H1 (cell line): Measurements from ENCODE around the gene DGUOK. TPM values are rescaled to one million over a fixed set of nuclear protein-coding genes. Genes with fewer than 3 reads are reported as not detected.

Experiments
- CTCF ChIA-PET: fragments of 300-600 bp; sonication (Branson Sonifier 250); formaldehyde crosslinking; loops from one replicate; lab custom pipeline; 2021; ENCODE audit not compliant: partially characterized antibody; lab: Charles Lee
- POLR2A ChIA-PET: fragments of 300-600 bp; sonication (Branson Sonifier 250); formaldehyde crosslinking; loops from one replicate; lab custom pipeline; 2021; ENCODE audit warnings: inconsistent platforms; ENCODE audit not compliant: partially characterized antibody; lab: Charles Lee
- DNase-seq, 2 experiments: peaks; one replicate each; pipeline versions ENCODE4 v3.0.0 to v3.0.0-alpha.2; 2010 to 2022; ENCODE audit warnings: low spot score in 2 of 2, low read depth in 1 of 2, mixed read lengths in 1 of 2
- FAIRE-seq: peaks from 2 replicates; lab custom pipeline; 2011; peaks lifted over from hg19 to GRCh38; lab: Jason Lieb, UNC
- H2AFZ ChIP-seq: 2 replicates; pipeline ENCODE4 v1.8.1; 2012; ENCODE audit warnings: low read length, inconsistent platforms
- H2AK5ac ChIP-seq: 2 replicates; pipeline ENCODE4 v1.6.1; 2013; ENCODE audit warnings: low read depth, low read length
- H2BK120ac ChIP-seq: replicated peaks from 2 replicates; pipeline ENCODE3; 2013; ENCODE audit warnings: low read depth, low read length, inconsistent platforms
- H2BK12ac ChIP-seq: 2 replicates; pipeline ENCODE4 v1.6.1; 2013; ENCODE audit warnings: low read depth, low read length
- H2BK15ac ChIP-seq: 2 replicates; pipeline ENCODE4 v1.6.1; 2013; ENCODE audit warnings: low read length
- H2BK20ac ChIP-seq: 2 replicates; pipeline ENCODE4 v1.6.1; 2013; ENCODE audit warnings: low read length
- H2BK5ac ChIP-seq: 2 replicates; pipeline ENCODE4 v1.6.1; 2013; ENCODE audit warnings: low read depth, low read length
- H3K14ac ChIP-seq: 2 replicates; pipeline ENCODE4 v1.6.1; 2013; ENCODE audit warnings: inconsistent platforms; ENCODE audit not compliant: insufficient read length
- H3K18ac ChIP-seq: 2 replicates; pipeline ENCODE4 v1.6.1; 2013; ENCODE audit warnings: low read length; ENCODE audit errors: extremely low read depth
- H3K23ac ChIP-seq: 2 replicates; pipeline ENCODE4 v1.6.1; 2013; ENCODE audit warnings: inconsistent platforms; ENCODE audit not compliant: insufficient read length
- H3K23me2 ChIP-seq: 2 replicates; pipeline ENCODE4 v1.6.1; 2013; ENCODE audit warnings: low read depth, low read length
- H3K27ac ChIP-seq: 2 replicates; pipeline ENCODE4 v1.6.1; 2011; ENCODE audit warnings: low read depth, low read length, inconsistent platforms
- H3K27me3 ChIP-seq, 4 experiments: replicated peaks in 1 of 4; 1 replicate in 1 of 4; 2 replicates in 3 of 4; pipeline versions ENCODE4 v1.6.1 to v1.8.1; 2011 to 2013; ENCODE audit warnings: low read length in 3 of 4, mild to moderate bottlenecking in 3 of 4, inconsistent platforms in 2 of 4, mixed read lengths in 2 of 4, moderate library complexity in 1 of 4; ENCODE audit not compliant: control insufficient read depth in 3 of 4, insufficient read depth in 3 of 4; ENCODE audit errors: extremely low read depth in 1 of 4
- H3K36me3 ChIP-seq, 4 experiments: 2 replicates each; pipeline versions ENCODE4 v1.6.1 to v1.8.1; 2011 to 2013; ENCODE audit warnings: mild to moderate bottlenecking in 4 of 4, low read length in 3 of 4, moderate library complexity in 2 of 4, control low read depth in 1 of 4, inconsistent platforms in 1 of 4; ENCODE audit not compliant: insufficient read depth in 4 of 4, control insufficient read depth in 2 of 4
- H3K4ac ChIP-seq: replicated peaks from 2 replicates; pipeline ENCODE3; 2013; ENCODE audit warnings: low read length, low read depth, mixed read lengths, inconsistent platforms; ENCODE audit not compliant: insufficient read length
- H3K4me1 ChIP-seq, 4 experiments: replicated peaks in 1 of 4; 1 replicate in 1 of 4; 2 replicates in 3 of 4; pipeline versions ENCODE4 v1.6.1 to v1.8.1; 2011 to 2013; ENCODE audit warnings: low read length in 3 of 4, inconsistent platforms in 2 of 4, mixed read lengths in 1 of 4; ENCODE audit not compliant: insufficient read depth in 4 of 4, control insufficient read depth in 3 of 4
- H3K4me2 ChIP-seq, 2 experiments: 2 replicates each; pipeline versions ENCODE4 v1.6.1 to v1.8.1; 2011 to 2013; ENCODE audit warnings: low read depth in 2 of 2, low read length in 2 of 2, control low read depth in 1 of 2, inconsistent platforms in 1 of 2, mild to moderate bottlenecking in 1 of 2; ENCODE audit not compliant: insufficient read depth in 1 of 2
- H3K4me3 ChIP-seq, 4 experiments: fragments of 200-600, 300-600 bp in 1 of 4; sonication (generic), shearing (Covaris generic), sonication (Bioruptor Twin) in 1 of 4; 2 replicates each; pipeline versions ENCODE4 v1.5.1 to v1.8.1; 2011 to 2016; ENCODE audit warnings: low read length in 4 of 4, low read depth in 3 of 4, control low read depth in 2 of 4, inconsistent platforms in 2 of 4, mild to moderate bottlenecking in 2 of 4, mixed read lengths in 1 of 4, moderate library complexity in 1 of 4; ENCODE audit not compliant: insufficient read depth in 2 of 4; ENCODE audit errors: extremely low read depth in 1 of 4
- H3K56ac ChIP-seq: replicated peaks from 2 replicates; pipeline ENCODE3; 2013; ENCODE audit warnings: low read depth, mild to moderate bottlenecking, mixed read lengths, low read length, inconsistent platforms; ENCODE audit not compliant: insufficient read length
- H3K79me1 ChIP-seq: 2 replicates; pipeline ENCODE4 v1.6.1; 2013; ENCODE audit warnings: low read depth, low read length, control low read depth
- H3K79me2 ChIP-seq, 2 experiments: 2 replicates each; pipeline versions ENCODE4 v1.6.1 to v1.8.1; 2012 to 2013; ENCODE audit warnings: low read length in 2 of 2, mild to moderate bottlenecking in 2 of 2, inconsistent platforms in 1 of 2; ENCODE audit not compliant: insufficient read depth in 2 of 2, control insufficient read depth in 1 of 2
- H3K9ac ChIP-seq, 4 experiments: replicated peaks in 1 of 4; 1 replicate in 1 of 4; 2 replicates in 3 of 4; pipeline versions ENCODE4 v1.6.1 to v1.8.1; 2011 to 2013; ENCODE audit warnings: low read depth in 3 of 4, low read length in 3 of 4, control low read depth in 2 of 4, mild to moderate bottlenecking in 2 of 4, moderate library complexity in 2 of 4, inconsistent platforms in 1 of 4; ENCODE audit errors: extremely low read depth in 1 of 4
- H3K9me3 ChIP-seq, 2 experiments: 2 replicates each; pipeline versions ENCODE4 v1.6.1 to v1.8.1; 2012 to 2013; ENCODE audit warnings: mild to moderate bottlenecking in 2 of 2, moderate library complexity in 2 of 2, control low read depth in 1 of 2, inconsistent platforms in 1 of 2, low read depth in 1 of 2, low read length in 1 of 2, mixed read lengths in 1 of 2; ENCODE audit not compliant: insufficient read depth in 2 of 2
- H4K20me1 ChIP-seq, 2 experiments: replicated peaks in 1 of 2; 2 replicates each; pipeline versions ENCODE3 to v1.8.1; 2011 to 2013; ENCODE audit warnings: inconsistent platforms in 2 of 2, low read length in 2 of 2, mild to moderate bottlenecking in 1 of 2; ENCODE audit not compliant: insufficient read depth in 2 of 2, control insufficient read depth in 1 of 2
- H4K5ac ChIP-seq: 2 replicates; pipeline ENCODE4 v1.6.1; 2013; ENCODE audit warnings: low read length, low read depth, mixed read lengths, inconsistent platforms; ENCODE audit not compliant: insufficient read length
- H4K8ac ChIP-seq: 2 replicates; pipeline ENCODE4 v1.8.0; 2013; ENCODE audit warnings: mild to moderate bottlenecking, moderate library complexity, low read length, inconsistent platforms; ENCODE audit not compliant: insufficient read depth; ENCODE audit errors: extremely low read depth
- H4K91ac ChIP-seq: replicated peaks from 2 replicates; pipeline ENCODE3; 2013; ENCODE audit warnings: low read length, mixed read lengths, inconsistent platforms; ENCODE audit not compliant: insufficient read length
- ASH2L ChIP-seq: fragments of 200-600, 300-600 bp; sonication (generic); IDR thresholded peaks from one replicate; pipeline ENCODE4 v1.7.1; 2017; ENCODE audit warnings: low read length
- CEBPB ChIP-seq: IDR thresholded peaks from 2 replicates; pipeline ENCODE4 v1.6.1; 2012; ENCODE audit warnings: low read depth, low read length
- EP300 ChIP-seq, 2 experiments: IDR thresholded peaks; 1 replicate in 1 of 2; 2 replicates in 1 of 2; pipeline ENCODE4 v1.6.1; 2011 to 2012; ENCODE audit warnings: low read depth in 2 of 2, low read length in 2 of 2, mild to moderate bottlenecking in 2 of 2, borderline replicate concordance in 1 of 2, inconsistent platforms in 1 of 2, moderate library complexity in 1 of 2
- WGBS, 2 experiments: shearing (Covaris generic) in 1 of 2; methylation state at CpG; one replicate each; pipeline versions ENCODE4 v1.1.6 to v1.1.7; 2013 to 2015; ENCODE audit warnings: low lambda C conversion rate in 2 of 2, mixed read lengths in 2 of 2, inconsistent platforms in 1 of 2, low coverage in 1 of 2, missing lambda C conversion rate in 1 of 2; ENCODE audit not compliant: insufficient replicate concordance in 2 of 2, insufficient coverage in 1 of 2, insufficient read length in 1 of 2; ENCODE audit errors: extremely low coverage in 1 of 2, missing lambda C conversion rate in 1 of 2; 5-methylcytosine and 5-hydroxymethylcytosine counted together
- polyA plus RNA-seq, 7 experiments: library from polyadenylated mRNA; depleted of rRNA in 3 of 7; stranded (reverse) in 5 of 7; unstranded in 2 of 7; fragments of >200 nt in 5 of 7; fragments of 200-250 nt in 2 of 7; gene quantifications; 1 replicate in 5 of 7; 2 replicates in 1 of 7; 4 replicates in 1 of 7; pipeline versions ENCODE4 v1.2.1 to v1.2.3, GENCODE V29; 2011 to 2013; ENCODE audit warnings: missing spikeins in 2 of 7, mixed read lengths in 2 of 7
- total RNA-seq: library from RNA; stranded (reverse); fragmentation: NEBNext Ultra II Directional; extraction: Animal tissue kit (Norgen Biotek cat#: 25700); gene quantifications from 2 replicates; pipeline ENCODE4 v1.2.1, GENCODE V29; 2021
- TF ChIP-seq, protein P1 (sequence below), 3 experiments: IDR thresholded peaks; 1 replicate in 2 of 3; 2 replicates in 1 of 3; pipeline versions ENCODE4 v1.5.1 to v1.6.1; 2011; ENCODE audit warnings: low read length in 3 of 3, mild to moderate bottlenecking in 3 of 3, inconsistent platforms in 2 of 3, low read depth in 1 of 3, moderate library complexity in 1 of 3; ENCODE audit not compliant: insufficient read depth in 1 of 3; ENCODE audit errors: control extremely low read depth in 1 of 3

DGUOK gene
- total and polyA plus RNA-seq, 2 of the 8 experiments (the other 6 are each of a cell fraction or from before 2014, with no cell fraction given) = 110 to 168 TPM

DNA sequence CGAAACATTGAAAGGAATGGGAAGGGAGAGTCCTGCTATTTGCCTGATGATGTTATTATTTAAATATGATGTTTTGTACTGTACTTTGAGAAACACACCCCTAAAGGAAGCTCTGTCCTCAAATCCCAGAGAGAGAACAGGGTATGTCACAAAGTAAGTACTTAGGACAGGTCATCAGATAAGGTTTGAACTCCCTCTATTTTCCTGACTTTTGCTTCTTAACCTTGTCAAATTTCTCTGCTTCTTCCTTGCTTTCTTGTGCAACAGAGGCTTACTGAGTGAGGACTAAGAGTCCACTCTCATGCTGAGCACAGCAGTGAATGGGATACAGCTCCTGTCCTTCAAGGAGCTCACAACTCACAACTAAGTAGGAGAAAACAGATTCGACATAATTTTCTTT lies 3.7 kb downstream of the DGUOK start:
- WGBS, 2 experiments = 96% methylated on average over 2 of the region's 2 CpGs; no CpG with 5 or more reads in 1 of the 2 experiments
- no peak overlapping the region for H2AFZ ChIP-seq
- H2BK20ac ChIP-seq = no peak overlapping the region
- H3K79me2 ChIP-seq = peaks cover 19 to 80% of the 10 kb centered on the region in 2 experiments
- H4K20me1 ChIP-seq = peaks cover 6 to 12% of the 10 kb centered on the region in 2 experiments
- no peak overlapping the region for H3K4ac ChIP-seq
- H3K14ac ChIP-seq = no peak overlapping the region
- no peak overlapping the region for H4K91ac ChIP-seq
- no peak overlapping the region for H2BK120ac ChIP-seq
- H3K23me2 ChIP-seq = no peaks in the 10 kb centered on the region; the same call in 1 of the 2 replicates
- H2AK5ac ChIP-seq = no peak overlapping the region
- CTCF ChIA-PET = interaction anchor here (1.0 to 1.6 kb wide), 2 partner anchors 9 kb away, joined by 5 read pairs; no protein-coding TSS in a partner anchor
- no peak for FAIRE-seq
- no peak overlapping the region for H3K27ac ChIP-seq
- no peak overlapping the region for H4K8ac ChIP-seq
- no peak overlapping the region for H3K18ac ChIP-seq
- H3K23ac ChIP-seq = no peak overlapping the region
- H3K79me1 ChIP-seq = peaks cover 13% of the 10 kb centered on the region
- H2BK5ac ChIP-seq = no peak overlapping the region
- no peak overlapping the region for H2BK12ac ChIP-seq
- H3K56ac ChIP-seq = no peak overlapping the region
- TF ChIP-seq, protein P1, sequence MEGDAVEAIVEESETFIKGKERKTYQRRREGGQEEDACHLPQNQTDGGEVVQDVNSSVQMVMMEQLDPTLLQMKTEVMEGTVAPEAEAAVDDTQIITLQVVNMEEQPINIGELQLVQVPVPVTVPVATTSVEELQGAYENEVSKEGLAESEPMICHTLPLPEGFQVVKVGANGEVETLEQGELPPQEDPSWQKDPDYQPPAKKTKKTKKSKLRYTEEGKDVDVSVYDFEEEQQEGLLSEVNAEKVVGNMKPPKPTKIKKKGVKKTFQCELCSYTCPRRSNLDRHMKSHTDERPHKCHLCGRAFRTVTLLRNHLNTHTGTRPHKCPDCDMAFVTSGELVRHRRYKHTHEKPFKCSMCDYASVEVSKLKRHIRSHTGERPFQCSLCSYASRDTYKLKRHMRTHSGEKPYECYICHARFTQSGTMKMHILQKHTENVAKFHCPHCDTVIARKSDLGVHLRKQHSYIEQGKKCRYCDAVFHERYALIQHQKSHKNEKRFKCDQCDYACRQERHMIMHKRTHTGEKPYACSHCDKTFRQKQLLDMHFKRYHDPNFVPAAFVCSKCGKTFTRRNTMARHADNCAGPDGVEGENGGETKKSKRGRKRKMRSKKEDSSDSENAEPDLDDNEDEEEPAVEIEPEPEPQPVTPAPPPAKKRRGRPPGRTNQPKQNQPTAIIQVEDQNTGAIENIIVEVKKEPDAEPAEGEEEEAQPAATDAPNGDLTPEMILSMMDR (IDR thresholded peaks at IDR 0.05; ENCODE audit: control extremely low read depth in 1 of 3, insufficient read depth in 1 of 3, low read depth in 1 of 3, low read length in 3 of 3) = no peak
- TF ChIP-seq EP300 (IDR thresholded peaks at IDR 0.05; ENCODE audit: borderline replicate concordance in 1 of 2, low read depth in 2 of 2, low read length in 2 of 2) (no peak), ASH2L (no peak), CEBPB (no peak)
- TF ChIP-seq, all 59 proteins: peak for 0
- H3K4me1 ChIP-seq = peaks cover 0 to 4% (median 1%) of the 10 kb centered on the region in 4 experiments; a peak in 2 of 7 replicates
- DNase-seq = no peak
- H2BK15ac ChIP-seq = no peak overlapping the region
- no peak overlapping the region for H3K4me3 ChIP-seq
- no peak overlapping the region for H3K9ac ChIP-seq
- H3K36me3 ChIP-seq = peaks cover 0 to 7% (median 2%) of the 10 kb centered on the region in 4 experiments; a peak in 4 of 8 replicates
- POLR2A ChIA-PET = interaction anchor here (0.6 to 2.3 kb wide), 6 partner anchors 9 to 190 kb away, joined by 3 to 8 read pairs (median 3); no protein-coding TSS in a partner anchor
- H3K9me3 ChIP-seq = no peaks in the 10 kb centered on the region
- no peak overlapping the region for H4K5ac ChIP-seq
- no peaks in the 10 kb centered on the region for H3K27me3 ChIP-seq
- H3K4me2 ChIP-seq = no peak overlapping the region
